T-helper 1 cell treated with Interleukin-12 subunit alpha and Interleukin-12 subunit beta and Interleukin-4 antibody, amounts not matched to agents 30 μg/mL and 1 μg/mL, for 36 hours (primary cell): Measurements from ENCODE around the gene ERAP2.
A peak's percentile ranks its signal among the peaks of the same experiment; 100 is the strongest.
"Not testable (repeated sequence)": the region's sequence is repeated elsewhere in the genome, so short reads cannot be mapped to it uniquely, and the experiment has no call there.

Source experiments
- H3K27ac Mint-ChIP-seq: one replicate; pipeline ENCODE4 v1.8.0; 2021; ENCODE audit warnings: mild to moderate bottlenecking, mixed read lengths
- H3K27me3 Mint-ChIP-seq: one replicate; pipeline ENCODE4 v1.8.0; 2021; ENCODE audit warnings: low read depth, mixed read lengths
- H3K36me3 Mint-ChIP-seq: one replicate; pipeline ENCODE4 v1.8.0; 2021; ENCODE audit warnings: low read depth, mixed read lengths
- H3K4me1 Mint-ChIP-seq: one replicate; pipeline ENCODE4 v1.8.0; 2021; ENCODE audit warnings: low read depth, mixed read lengths
- H3K4me3 Mint-ChIP-seq: one replicate; pipeline ENCODE4 v1.8.0; 2021; ENCODE audit warnings: mild to moderate bottlenecking, moderate library complexity, mixed read lengths
- H3K9me3 Mint-ChIP-seq: one replicate; pipeline ENCODE4 v1.8.0; 2021; ENCODE audit warnings: mixed read lengths

Gene ERAP2

GRCh38 chr5:96876292-96876850 is at the start of gene ERAP2:
TSS of gene ERAP2 (plus strand) at chr5:96876500. CDS start at chr5:96879686, 3,186 bp downstream.
- Mint-ChIP-seq H3K36me3 (peaks cover 25% of the 10 kb centered on the region), H3K4me1 (peaks cover 60% of the 10 kb centered on the region), H3K4me3 (peak within 1 kb of the TSS; percentile 90), H3K27me3 (no peaks in the 10 kb centered on the region), H3K9me3 (no peaks in the 10 kb centered on the region), H3K27ac (peak within 1 kb of the TSS; percentile 98)

- Mint-ChIP-seq H3K4me3 (no peak overlapping the region), H3K4me1 (no peaks in the 10 kb centered on the region), H3K27ac (no peak overlapping the region), H3K27me3 (peaks cover 32% of the 10 kb centered on the region), H3K36me3 (peaks cover 1% of the 10 kb centered on the region), H3K9me3 (no peaks in the 10 kb centered on the region)
These were observed 47.0 kb upstream of the ERAP2 start for GRCh38 chr5:96829297-96829696.

GRCh38 chr5:96834016-96834415 is 42.3 kb upstream of the ERAP2 start:
- Mint-ChIP-seq H3K27me3 (peaks cover 15% of the 10 kb centered on the region), H3K4me1 (peaks cover 2% of the 10 kb centered on the region), H3K36me3 (peaks cover 1% of the 10 kb centered on the region), H3K4me3 (no peak overlapping the region), H3K9me3 (no peaks in the 10 kb centered on the region), H3K27ac (no peak overlapping the region)

GRCh38 chr5:96835791-96836191 is 40.5 kb upstream of the ERAP2 start:
- H3K9me3 Mint-ChIP-seq: no peaks in the 10 kb centered on the region
- H3K27ac Mint-ChIP-seq: no peak overlapping the region

GRCh38 chr5:96836817-96837216 is 39.5 kb upstream of the ERAP2 start:
- Mint-ChIP-seq H3K36me3 (peaks cover 1% of the 10 kb centered on the region), H3K27me3 (peaks cover 10% of the 10 kb centered on the region), H3K27ac (no peak overlapping the region), H3K4me1 (peaks cover 4% of the 10 kb centered on the region), H3K4me3 (no peak overlapping the region), H3K9me3 (no peaks in the 10 kb centered on the region)

More at GRCh38 chr5:96835791-96836191, 40.5 kb upstream of the ERAP2 start:
- peaks cover 15% of the 10 kb centered on the region for H3K27me3 Mint-ChIP-seq
- no peak overlapping the region for H3K4me3 Mint-ChIP-seq
- peaks cover 4% of the 10 kb centered on the region for H3K4me1 Mint-ChIP-seq
- H3K36me3 Mint-ChIP-seq: peaks cover 1% of the 10 kb centered on the region

- Mint-ChIP-seq H3K4me1 (peaks cover 4% of the 10 kb centered on the region), H3K9me3 (no peaks in the 10 kb centered on the region), H3K27me3 (peaks cover 10% of the 10 kb centered on the region), H3K36me3 (peaks cover 1% of the 10 kb centered on the region), H3K4me3 (no peak overlapping the region), H3K27ac (no peak overlapping the region)
These were observed 39.0 kb upstream of the ERAP2 start for GRCh38 chr5:96837303-96837702.

GRCh38 chr5:96838201-96839070 is 37.9 kb upstream of the ERAP2 start:
- Mint-ChIP-seq H3K36me3 (peaks cover 3% of the 10 kb centered on the region), H3K4me3 (no peak overlapping the region), H3K27ac (no peak overlapping the region), H3K9me3 (peaks cover 4% of the 10 kb centered on the region), H3K27me3 (peaks cover 7% of the 10 kb centered on the region), H3K4me1 (peaks cover 7% of the 10 kb centered on the region)

GRCh38 chr5:96839071-96839592 is 37.2 kb upstream of the ERAP2 start:
- no peak overlapping the region for H3K27ac Mint-ChIP-seq
- H3K9me3 Mint-ChIP-seq: peaks cover 4% of the 10 kb centered on the region
- H3K4me3 Mint-ChIP-seq: no peak overlapping the region
- peaks cover 10% of the 10 kb centered on the region for H3K4me1 Mint-ChIP-seq
- peaks cover 3% of the 10 kb centered on the region for H3K36me3 Mint-ChIP-seq
- peaks cover 3% of the 10 kb centered on the region for H3K27me3 Mint-ChIP-seq

- H3K27me3 Mint-ChIP-seq, H3K36me3 Mint-ChIP-seq, H3K27ac Mint-ChIP-seq, H3K9me3 Mint-ChIP-seq, H3K4me3 Mint-ChIP-seq: not testable (repeated sequence)
- H3K4me1 Mint-ChIP-seq: peaks cover 10% of the 10 kb centered on the region
These were observed 34.4 kb upstream of the ERAP2 start for GRCh38 chr5:96841931-96842330.

GRCh38 chr5:96843140-96843539 is 33.2 kb upstream of the ERAP2 start:
- Mint-ChIP-seq H3K27me3 (peaks cover 14% of the 10 kb centered on the region), H3K9me3 (peaks cover 4% of the 10 kb centered on the region), H3K27ac (no peak overlapping the region), H3K4me1 (peaks cover 12% of the 10 kb centered on the region), H3K36me3 (peaks cover 2% of the 10 kb centered on the region), H3K4me3 (no peak overlapping the region)

- H3K27me3 Mint-ChIP-seq: peaks cover 26% of the 10 kb centered on the region
These were observed 31.8 kb upstream of the ERAP2 start for GRCh38 chr5:96844481-96844990.

GRCh38 chr5:96851312-96852062 is 24.8 kb upstream of the ERAP2 start:
- Mint-ChIP-seq H3K9me3 (no peaks in the 10 kb centered on the region), H3K27me3 (peaks cover 44% of the 10 kb centered on the region), H3K4me3 (no peak overlapping the region), H3K36me3 (no peaks in the 10 kb centered on the region), H3K4me1 (peaks cover 2% of the 10 kb centered on the region), H3K27ac (no peak overlapping the region)

More at GRCh38 chr5:96844481-96844990, 31.8 kb upstream of the ERAP2 start:
- H3K36me3 Mint-ChIP-seq: peaks cover 2% of the 10 kb centered on the region
- peaks cover 4% of the 10 kb centered on the region for H3K9me3 Mint-ChIP-seq
- H3K27ac Mint-ChIP-seq: no peak overlapping the region
- peaks cover 10% of the 10 kb centered on the region for H3K4me1 Mint-ChIP-seq
- no peak overlapping the region for H3K4me3 Mint-ChIP-seq

GRCh38 chr5:96852759-96853158 is 23.5 kb upstream of the ERAP2 start:
- H3K9me3 Mint-ChIP-seq: no peaks in the 10 kb centered on the region
- peaks cover 36% of the 10 kb centered on the region for H3K27me3 Mint-ChIP-seq
- no peaks in the 10 kb centered on the region for H3K4me1 Mint-ChIP-seq
- no peak overlapping the region for H3K27ac Mint-ChIP-seq
- no peak overlapping the region for H3K4me3 Mint-ChIP-seq
- H3K36me3 Mint-ChIP-seq: no peaks in the 10 kb centered on the region

GRCh38 chr5:96854067-96854466 is 22.2 kb upstream of the ERAP2 start:
- Mint-ChIP-seq H3K27me3 (peaks cover 23% of the 10 kb centered on the region), H3K9me3 (no peaks in the 10 kb centered on the region), H3K4me1 (no peaks in the 10 kb centered on the region), H3K4me3 (no peak overlapping the region), H3K27ac (no peak overlapping the region), H3K36me3 (no peaks in the 10 kb centered on the region)
